Omental fat pad (tissue), 4 donors: ENCODE measurements around the gene PTH1R. TPM values are rescaled to one million over a fixed set of nuclear protein-coding genes. Genes with fewer than 3 reads are reported as not detected.

ENCODE experiments used
- ATAC-seq: fragments of 150-250 bp; one replicate; pipeline ENCODE4 v1.9.1; 2016; ENCODE audit warnings: mild to moderate bottlenecking, moderate library complexity; ENCODE audit not compliant: low FRiP score
- DNase-seq: peaks from one replicate; pipeline ENCODE4 v3.0.0-alpha.2; 2019; ENCODE audit warnings: low spot score
- CTCF ChIP-seq, 3 donors: fragments of 450-650 bp; IDR thresholded peaks; one replicate each; pipeline ENCODE4 v1.5.1; 2016 to 2017; ENCODE audit warnings: antibody characterized with exemption in 3 of 3, mild to moderate bottlenecking in 3 of 3, moderate library complexity in 2 of 3
- total RNA-seq, 4 donors: library from RNA; depleted of rRNA; stranded (reverse); fragments of >200 nt; gene quantifications; one replicate each; pipeline ENCODE4 v1.1.0, GENCODE V29; 2016

The PTH1R gene
- total RNA-seq, 4 donors from 2014 or later = 16.1 to 32.3 (median 17.9) TPM

GRCh38 chr3:46845397-46845859 lies 32.1 kb upstream of the PTH1R start:
- DNase-seq (peak; percentile 46), ATAC-seq (peak; percentile 65)
- no peak for TF ChIP-seq CTCF (IDR thresholded peaks at IDR 0.05)

- peak; percentile 40 for DNase-seq
- no peak for TF ChIP-seq CTCF (IDR thresholded peaks at IDR 0.05)
Measured at GRCh38 chr3:46845860-46846623, 31.5 kb upstream of the PTH1R start.

GRCh38 chr3:46846624-46847542 lies 30.6 kb upstream of the PTH1R start:
- ATAC-seq = no peak
- no peak for TF ChIP-seq CTCF (IDR thresholded peaks at IDR 0.05)
- no peak for DNase-seq

More at GRCh38 chr3:46845860-46846623, 31.5 kb upstream of the PTH1R start:
- peak; percentile 82 for ATAC-seq

- ATAC-seq = no peak
- TF ChIP-seq CTCF (IDR thresholded peaks at IDR 0.05) = no peak
- DNase-seq = no peak
Measured at GRCh38 chr3:46847744-46848143, 29.8 kb upstream of the PTH1R start.

GRCh38 chr3:46848271-46849044 lies 29.1 kb upstream of the PTH1R start:
- DNase-seq = no peak
- no peak for TF ChIP-seq CTCF (IDR thresholded peaks at IDR 0.05)
- no peak for ATAC-seq

GRCh38 chr3:46849045-46849631 lies 28.4 kb upstream of the PTH1R start:
- no peak for TF ChIP-seq CTCF (IDR thresholded peaks at IDR 0.05)
- DNase-seq (no peak), ATAC-seq (no peak)
